HFF-Myc (cell line): Measurements from ENCODE around the gene CPSF4L.

Source experiments
- DNase-seq: peaks from one replicate; pipeline ENCODE4 v3.0.0-alpha.2; 2011; ENCODE audit warnings: low read depth; ENCODE audit errors: extremely low read depth
- H3K4me3 ChIP-seq: replicated peaks from 2 replicates; pipeline ENCODE4 v1.5.1; 2011; ENCODE audit warnings: low read depth, mild to moderate bottlenecking, control low read depth, low read length
- CTCF ChIP-seq: IDR thresholded peaks from 2 replicates; pipeline ENCODE4 v1.5.1; 2012; ENCODE audit warnings: mild to moderate bottlenecking, low read depth, low read length, control low read depth; ENCODE audit errors: missing control alignments

CPSF4L gene

GRCh38 chr17:73227379-73227778 lies 34.3 kb downstream of the CPSF4L start:
- DNase-seq: no peak
- H3K4me3 ChIP-seq: no peak overlapping the region
- TF ChIP-seq CTCF: no peak

GRCh38 chr17:73226556-73227172 lies 35.0 kb downstream of the CPSF4L start:
- H3K4me3 ChIP-seq: no peak overlapping the region
- no peak for TF ChIP-seq CTCF
- no peak for DNase-seq

- TF ChIP-seq CTCF: no peak
- H3K4me3 ChIP-seq: no peak overlapping the region
- no peak for DNase-seq
Observed at GRCh38 chr17:73224663-73225305, 36.9 kb downstream of the CPSF4L start.

- no peak for TF ChIP-seq CTCF
- no peak for DNase-seq
Observed at GRCh38 chr17:73224237-73224636, 37.4 kb downstream of the CPSF4L start.

GRCh38 chr17:73223626-73224230 lies 38.0 kb downstream of the CPSF4L start:
- no peak for DNase-seq
- H3K4me3 ChIP-seq: no peak overlapping the region
- no peak for TF ChIP-seq CTCF

More at GRCh38 chr17:73224237-73224636, 37.4 kb downstream of the CPSF4L start:
- no peak overlapping the region for H3K4me3 ChIP-seq

- TF ChIP-seq CTCF: no peak
- no peak for DNase-seq
- no peak overlapping the region for H3K4me3 ChIP-seq
Observed at GRCh38 chr17:73215447-73215846, 46.2 kb downstream of the CPSF4L start.
